IMR-90 (cell line): ENCODE measurements around the gene TSPAN14.

Experiments
- BHLHE40 ChIP-seq: fragments of 150-350 bp; IDR thresholded peaks from 2 replicates; pipeline ENCODE4 v1.6.1; 2016; ENCODE audit warnings: mild to moderate bottlenecking, low read depth, low read length
- CEBPB ChIP-seq: IDR thresholded peaks from 2 replicates; pipeline ENCODE4 v1.6.1; 2012; ENCODE audit warnings: low read depth, low read length, improper control_type of control experiment
- FOS ChIP-seq: fragments of 150-350 bp; IDR thresholded peaks from 2 replicates; pipeline ENCODE4 v1.6.1; 2016; ENCODE audit warnings: low read depth, low read length
- MAFK ChIP-seq: IDR thresholded peaks from 2 replicates; pipeline ENCODE4 v1.6.1; 2012; ENCODE audit warnings: low read depth, low read length, improper control_type of control experiment
- MXI1 ChIP-seq: IDR thresholded peaks from 2 replicates; pipeline ENCODE4 v1.6.1; 2012; ENCODE audit warnings: low read depth, mild to moderate bottlenecking, low read length, moderate library complexity, borderline replicate concordance
- POLR2A ChIP-seq: IDR thresholded peaks from 2 replicates; pipeline ENCODE4 v1.6.1; 2012; ENCODE audit warnings: mild to moderate bottlenecking, low read depth, low read length
- RFX5 ChIP-seq: IDR thresholded peaks from 2 replicates; pipeline ENCODE4 v1.8.0; 2012; ENCODE audit warnings: low read depth, mild to moderate bottlenecking, low read length, moderate library complexity
- SMC3 ChIP-seq: fragments of 150-350 bp; IDR thresholded peaks from 2 replicates; pipeline ENCODE4 v1.6.1; 2016; ENCODE audit warnings: low read depth, mild to moderate bottlenecking, antibody characterized with exemption, low read length, moderate library complexity
- TF ChIP-seq, protein P1 (sequence below): conservative IDR thresholded peaks from 2 replicates; pipeline ENCODE4 v1.5.1; 2012; ENCODE audit warnings: mild to moderate bottlenecking, low read depth, low read length, improper control_type of control experiment
- TF ChIP-seq, protein P2 (sequence below): fragments of 150-350 bp; IDR thresholded peaks from 2 replicates; pipeline ENCODE4 v1.6.1; 2016; ENCODE audit warnings: low read depth, mild to moderate bottlenecking, low read length, moderate library complexity, borderline replicate concordance
- TF ChIP-seq, protein P3 (sequence below): fragments of 150-350 bp; IDR thresholded peaks from 2 replicates; pipeline ENCODE4 v1.6.1; 2017; ENCODE audit warnings: mild to moderate bottlenecking, antibody characterized with exemption, low read length, low read depth

DNA sequence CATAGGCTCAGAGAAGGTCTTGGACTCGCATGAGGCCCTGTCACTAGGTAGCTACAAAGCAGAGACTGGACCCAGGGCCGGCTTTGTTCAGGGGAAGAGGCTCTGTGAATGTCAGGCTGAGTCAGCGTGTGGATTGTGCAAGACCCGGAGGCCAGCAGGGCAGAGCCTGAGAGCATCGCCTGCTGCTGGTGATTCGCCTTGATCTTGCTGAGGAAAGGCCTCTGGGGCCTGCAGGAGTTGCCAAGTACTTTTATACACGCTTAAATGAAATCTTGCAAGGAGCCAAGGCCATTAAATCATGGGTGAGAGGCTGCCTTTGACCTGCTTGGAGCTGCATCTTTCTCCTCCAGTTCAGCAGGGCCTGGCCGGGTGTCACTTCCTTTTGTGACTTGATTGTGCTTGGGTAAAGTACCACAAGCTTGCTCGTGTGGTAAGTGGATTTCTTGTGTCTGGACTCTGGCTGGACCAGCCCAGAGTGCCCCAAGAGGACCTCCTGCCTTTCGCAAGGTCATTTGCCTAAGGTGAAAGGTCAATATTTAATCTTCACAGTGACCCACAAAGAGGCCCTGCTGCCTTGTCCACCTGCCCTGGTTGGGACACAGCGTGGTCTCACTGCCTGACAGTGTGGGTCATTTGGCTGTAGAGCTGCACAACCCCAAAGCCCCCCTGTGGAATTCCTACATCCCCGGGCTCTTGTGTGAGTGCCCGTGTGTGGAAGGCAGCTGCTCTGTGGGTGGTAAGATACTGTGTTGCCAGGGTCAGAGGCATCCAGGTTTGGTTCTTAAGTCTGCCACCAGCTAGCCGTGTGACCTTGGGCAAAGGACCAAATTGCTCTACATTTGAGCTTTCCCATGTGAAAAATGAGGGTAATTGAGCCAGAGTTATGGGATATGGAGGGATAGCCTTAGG lies 45.0 kb downstream of the TSPAN14 start:
- TF ChIP-seq, protein P1, sequence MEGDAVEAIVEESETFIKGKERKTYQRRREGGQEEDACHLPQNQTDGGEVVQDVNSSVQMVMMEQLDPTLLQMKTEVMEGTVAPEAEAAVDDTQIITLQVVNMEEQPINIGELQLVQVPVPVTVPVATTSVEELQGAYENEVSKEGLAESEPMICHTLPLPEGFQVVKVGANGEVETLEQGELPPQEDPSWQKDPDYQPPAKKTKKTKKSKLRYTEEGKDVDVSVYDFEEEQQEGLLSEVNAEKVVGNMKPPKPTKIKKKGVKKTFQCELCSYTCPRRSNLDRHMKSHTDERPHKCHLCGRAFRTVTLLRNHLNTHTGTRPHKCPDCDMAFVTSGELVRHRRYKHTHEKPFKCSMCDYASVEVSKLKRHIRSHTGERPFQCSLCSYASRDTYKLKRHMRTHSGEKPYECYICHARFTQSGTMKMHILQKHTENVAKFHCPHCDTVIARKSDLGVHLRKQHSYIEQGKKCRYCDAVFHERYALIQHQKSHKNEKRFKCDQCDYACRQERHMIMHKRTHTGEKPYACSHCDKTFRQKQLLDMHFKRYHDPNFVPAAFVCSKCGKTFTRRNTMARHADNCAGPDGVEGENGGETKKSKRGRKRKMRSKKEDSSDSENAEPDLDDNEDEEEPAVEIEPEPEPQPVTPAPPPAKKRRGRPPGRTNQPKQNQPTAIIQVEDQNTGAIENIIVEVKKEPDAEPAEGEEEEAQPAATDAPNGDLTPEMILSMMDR = no peak
- TF ChIP-seq SMC3 (peak; percentile 21; the same call in 1 of the 2 replicates), MAFK (peak; percentile 81), MXI1 (peak; percentile 69; the same call in 1 of the 2 replicates), POLR2A (no peak), FOS (peak; percentile 88), RFX5 (no peak), BHLHE40 (no peak), CEBPB (peak; percentile 100)
- TF ChIP-seq, protein P2, sequence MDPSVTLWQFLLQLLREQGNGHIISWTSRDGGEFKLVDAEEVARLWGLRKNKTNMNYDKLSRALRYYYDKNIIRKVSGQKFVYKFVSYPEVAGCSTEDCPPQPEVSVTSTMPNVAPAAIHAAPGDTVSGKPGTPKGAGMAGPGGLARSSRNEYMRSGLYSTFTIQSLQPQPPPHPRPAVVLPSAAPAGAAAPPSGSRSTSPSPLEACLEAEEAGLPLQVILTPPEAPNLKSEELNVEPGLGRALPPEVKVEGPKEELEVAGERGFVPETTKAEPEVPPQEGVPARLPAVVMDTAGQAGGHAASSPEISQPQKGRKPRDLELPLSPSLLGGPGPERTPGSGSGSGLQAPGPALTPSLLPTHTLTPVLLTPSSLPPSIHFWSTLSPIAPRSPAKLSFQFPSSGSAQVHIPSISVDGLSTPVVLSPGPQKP = no peak
- TF ChIP-seq, protein P3, sequence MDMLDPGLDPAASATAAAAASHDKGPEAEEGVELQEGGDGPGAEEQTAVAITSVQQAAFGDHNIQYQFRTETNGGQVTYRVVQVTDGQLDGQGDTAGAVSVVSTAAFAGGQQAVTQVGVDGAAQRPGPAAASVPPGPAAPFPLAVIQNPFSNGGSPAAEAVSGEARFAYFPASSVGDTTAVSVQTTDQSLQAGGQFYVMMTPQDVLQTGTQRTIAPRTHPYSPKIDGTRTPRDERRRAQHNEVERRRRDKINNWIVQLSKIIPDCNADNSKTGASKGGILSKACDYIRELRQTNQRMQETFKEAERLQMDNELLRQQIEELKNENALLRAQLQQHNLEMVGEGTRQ = no peak
